ENCODE data around the gene TDRD10. TPM values are rescaled to one million over a fixed set of nuclear protein-coding genes. Genes with fewer than 3 reads are reported as not detected.

TDRD10 gene
- total RNA-seq, 2 donors from 2014 or later, result 0.85 to 1.8 TPM

DNA sequence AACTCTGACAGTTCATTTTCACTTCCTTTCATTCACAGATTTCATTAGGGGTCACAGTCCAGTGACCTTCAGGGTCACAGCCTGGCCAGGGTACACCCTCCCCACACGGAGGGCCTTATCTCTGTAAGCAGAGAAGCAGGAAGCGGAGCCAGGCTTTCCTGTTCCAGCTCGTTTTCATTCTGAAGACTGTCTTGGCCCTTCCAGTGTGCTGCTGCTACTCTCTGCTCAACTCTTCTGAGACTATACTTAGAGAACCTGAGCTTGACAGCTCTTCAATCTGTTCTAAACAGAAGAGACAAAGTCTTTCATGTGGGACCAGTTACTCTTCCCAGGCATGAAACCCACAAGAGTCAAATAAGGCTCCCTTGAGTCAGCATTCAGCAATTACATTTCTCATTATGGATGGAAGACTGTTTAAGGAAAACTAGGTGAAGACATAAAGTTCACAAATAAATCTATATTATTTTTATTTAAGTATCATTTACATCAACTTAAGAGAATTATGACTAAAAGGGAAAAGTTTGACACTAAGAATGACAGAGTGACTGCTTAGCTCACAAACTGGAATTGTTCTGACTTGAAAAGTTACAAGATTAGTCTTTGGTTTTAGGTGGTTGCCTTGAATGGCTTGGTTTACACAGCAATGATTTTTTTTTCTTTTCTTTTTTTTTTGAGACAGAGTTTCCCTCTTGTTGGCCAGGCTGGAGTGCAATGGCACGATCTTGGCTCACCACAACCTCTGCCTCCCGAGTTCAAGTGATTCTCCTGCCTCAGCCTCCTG is 4.8 kb upstream of the TDRD10 start:
- Histone ChIP-seq H3K27ac (peak overlapping the region; percentile 32 to 52), H3K4me3 (no peak overlapping the region), H3K27me3 (peaks cover 0 to 9% of the 10 kb centered on the region in 2 donors), H3K4me1 (peaks cover 0 to 51% of the 10 kb centered on the region in 2 donors), H3K9me3 (no peaks in the 10 kb centered on the region), H3K36me3 (no peaks in the 10 kb centered on the region)
- no peak for TF ChIP-seq CTCF (IDR thresholded peaks at IDR 0.05)
- peak; percentile 66 for DNase-seq (ENCODE audit: low spot score)

GRCh38 chr1:154499446-154499845 is 2.6 kb upstream of the TDRD10 start:
- Histone ChIP-seq H3K27me3 (peaks cover 0 to 9% of the 10 kb centered on the region in 2 donors), H3K36me3 (no peaks in the 10 kb centered on the region), H3K27ac (no peak overlapping the region), H3K9me3 (no peaks in the 10 kb centered on the region), H3K4me3 (peak overlapping the region; percentile 49 to 60), H3K4me1 (peaks cover 0 to 44% of the 10 kb centered on the region in 2 donors)
- DNase-seq (ENCODE audit: low spot score), result no peak
- TF ChIP-seq CTCF (IDR thresholded peaks at IDR 0.05), result no peak

GRCh38 chr1:154500533-154500932 is 1.5 kb upstream of the TDRD10 start:
- H3K27ac ChIP-seq, result peak overlapping the region; percentile 59 to 75

GRCh38 chr1:154501423-154502065 is 475 bp upstream of the TDRD10 start:
- peak; percentile 81 for DNase-seq (ENCODE audit: low spot score)

More at GRCh38 chr1:154500533-154500932, 1.5 kb upstream of the TDRD10 start:
- H3K27me3 ChIP-seq, result peaks cover 0 to 9% of the 10 kb centered on the region in 2 donors
- peaks cover 0 to 33% of the 10 kb centered on the region in 2 donors for H3K4me1 ChIP-seq
- no peak for DNase-seq (ENCODE audit: low spot score)
- H3K36me3 ChIP-seq, result no peaks in the 10 kb centered on the region
- peak overlapping the region; percentile 49 to 60 for H3K4me3 ChIP-seq
- no peak for TF ChIP-seq CTCF (IDR thresholded peaks at IDR 0.05)
- peaks cover 0 to under 1% of the 10 kb centered on the region in 2 donors for H3K9me3 ChIP-seq

DNA sequence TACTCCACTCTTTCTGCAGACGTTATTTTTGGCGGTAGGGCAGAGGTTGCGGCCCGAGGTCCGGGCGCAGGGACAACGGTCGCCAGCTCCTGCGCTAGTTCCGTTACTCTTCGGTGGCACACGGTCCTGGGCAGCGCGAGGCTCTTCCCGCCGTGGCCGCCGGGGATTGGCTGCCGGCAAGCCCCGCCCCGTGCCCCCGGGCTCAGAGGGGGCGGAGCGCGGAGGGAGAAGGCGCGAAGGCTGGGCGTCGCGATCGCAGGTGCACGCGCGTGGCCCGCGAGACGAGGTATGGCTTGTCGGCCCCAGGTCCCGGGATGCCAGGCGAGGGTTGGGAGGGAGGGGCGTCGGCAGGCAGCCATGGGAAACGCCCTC is 711 bp downstream of the TDRD10 start:
- peak overlapping the region; percentile 59 to 75 for H3K27ac ChIP-seq
- peak overlapping the region; percentile 49 to 60 for H3K4me3 ChIP-seq
- no peak for DNase-seq (ENCODE audit: low spot score)
- H3K9me3 ChIP-seq, result peaks cover 0 to 8% of the 10 kb centered on the region in 2 donors
- peaks cover 0 to 18% of the 10 kb centered on the region in 2 donors for H3K4me1 ChIP-seq
- peaks cover 0 to 9% of the 10 kb centered on the region in 2 donors for H3K27me3 ChIP-seq
- no peak for TF ChIP-seq CTCF (IDR thresholded peaks at IDR 0.05)
- H3K36me3 ChIP-seq, result no peaks in the 10 kb centered on the region

More at GRCh38 chr1:154501423-154502065, 475 bp upstream of the TDRD10 start:
- Histone ChIP-seq H3K4me1 (peaks cover 0 to 24% of the 10 kb centered on the region in 2 donors), H3K27ac (peak overlapping the region; percentile 59 to 75), H3K9me3 (peaks cover 0 to 8% of the 10 kb centered on the region in 2 donors), H3K36me3 (no peaks in the 10 kb centered on the region), H3K27me3 (peaks cover 0 to 9% of the 10 kb centered on the region in 2 donors), H3K4me3 (peak overlapping the region; percentile 49 to 60)
- no peak for TF ChIP-seq CTCF (IDR thresholded peaks at IDR 0.05)

All from right atrium auricular region (tissue), 2 donors.